Adrenal gland (tissue), 5 donors: ENCODE results near the gene MARCHF3.

Experiments used
- POLR2A ChIP-seq, 2 donors: fragments of 450-650 bp; IDR thresholded peaks; one replicate each; pipeline ENCODE4 v1.6.1; 2017; ENCODE audit warnings: antibody characterized with exemption in 2 of 2, mild to moderate bottlenecking in 2 of 2, moderate library complexity in 1 of 2
- TF ChIP-seq, protein P1 (sequence below), 6 experiments: fragments of 450-650 bp in 4 of 6; fragments of 200-600 bp in 2 of 6; sonication (generic) in 1 of 6; IDR thresholded peaks; 1 replicate in 5 of 6; 2 replicates in 1 of 6; pipeline versions ENCODE4 v1.5.1 to v1.8.0; 2016 to 2021; ENCODE audit warnings: antibody characterized with exemption in 6 of 6, mild to moderate bottlenecking in 2 of 6, moderate library complexity in 1 of 6
- donor health status: DM: no; HTN: no; CAD: no.

DNA sequence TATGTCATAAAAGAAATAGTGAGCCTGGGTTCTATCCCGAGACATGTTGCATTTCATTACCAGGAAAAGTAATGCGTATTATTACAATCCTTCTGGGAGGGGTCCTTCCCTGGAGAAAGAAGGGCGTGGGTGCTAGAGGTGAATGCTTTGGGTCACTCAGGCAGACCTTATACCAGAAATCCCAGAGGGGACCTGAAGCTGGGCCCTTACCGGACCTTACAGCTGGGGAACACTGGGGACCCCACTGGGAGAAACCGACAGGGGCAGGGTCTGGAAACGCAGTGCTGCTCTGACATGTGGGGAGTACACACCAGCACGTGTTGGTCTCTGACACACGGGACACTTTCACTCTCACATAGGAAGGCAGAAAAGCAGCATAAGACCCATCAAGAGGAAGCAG is 182.1 kb downstream of the MARCHF3 start:
- TF ChIP-seq, protein P1, sequence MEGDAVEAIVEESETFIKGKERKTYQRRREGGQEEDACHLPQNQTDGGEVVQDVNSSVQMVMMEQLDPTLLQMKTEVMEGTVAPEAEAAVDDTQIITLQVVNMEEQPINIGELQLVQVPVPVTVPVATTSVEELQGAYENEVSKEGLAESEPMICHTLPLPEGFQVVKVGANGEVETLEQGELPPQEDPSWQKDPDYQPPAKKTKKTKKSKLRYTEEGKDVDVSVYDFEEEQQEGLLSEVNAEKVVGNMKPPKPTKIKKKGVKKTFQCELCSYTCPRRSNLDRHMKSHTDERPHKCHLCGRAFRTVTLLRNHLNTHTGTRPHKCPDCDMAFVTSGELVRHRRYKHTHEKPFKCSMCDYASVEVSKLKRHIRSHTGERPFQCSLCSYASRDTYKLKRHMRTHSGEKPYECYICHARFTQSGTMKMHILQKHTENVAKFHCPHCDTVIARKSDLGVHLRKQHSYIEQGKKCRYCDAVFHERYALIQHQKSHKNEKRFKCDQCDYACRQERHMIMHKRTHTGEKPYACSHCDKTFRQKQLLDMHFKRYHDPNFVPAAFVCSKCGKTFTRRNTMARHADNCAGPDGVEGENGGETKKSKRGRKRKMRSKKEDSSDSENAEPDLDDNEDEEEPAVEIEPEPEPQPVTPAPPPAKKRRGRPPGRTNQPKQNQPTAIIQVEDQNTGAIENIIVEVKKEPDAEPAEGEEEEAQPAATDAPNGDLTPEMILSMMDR (IDR thresholded peaks at IDR 0.05), result no peak
- no peak for TF ChIP-seq POLR2A (IDR thresholded peaks at IDR 0.05)
